NCI-H446 treated with DMSO at 0.1 percent for 48 hours (cell line): ENCODE results near the gene PLEK.

Experiments used
- DNase-seq: peaks from one replicate; lab custom pipeline; 2025; lab: John Stamatoyannopoulos, UW

PLEK gene

GRCh38 chr2:68416081-68416675 lies 51.1 kb downstream of the PLEK start:
- no peak for DNase-seq

- no peak for DNase-seq
Observed at GRCh38 chr2:68417926-68418325, 52.8 kb downstream of the PLEK start.

GRCh38 chr2:68418419-68418818 lies 53.3 kb downstream of the PLEK start:
- DNase-seq: no peak

GRCh38 chr2:68418855-68419254 lies 53.8 kb downstream of the PLEK start:
- DNase-seq: no peak

GRCh38 chr2:68420254-68420910 lies 55.3 kb downstream of the PLEK start:
- no peak for DNase-seq

GRCh38 chr2:68423966-68424650 lies 59.0 kb downstream of the PLEK start:
- DNase-seq: no peak

GRCh38 chr2:68425503-68425902 lies 60.4 kb downstream of the PLEK start:
- DNase-seq: no peak

GRCh38 chr2:68426446-68426845 lies 61.4 kb downstream of the PLEK start:
- DNase-seq: no peak

- DNase-seq: no peak
Observed at GRCh38 chr2:68426848-68427579, 61.9 kb downstream of the PLEK start.

- DNase-seq: no peak
Observed at GRCh38 chr2:68428126-68428525, 63.0 kb downstream of the PLEK start.

- no peak for DNase-seq
Observed at GRCh38 chr2:68428746-68429145, 63.7 kb downstream of the PLEK start.

- DNase-seq: no peak
Observed at GRCh38 chr2:68429311-68429826, 64.3 kb downstream of the PLEK start.

GRCh38 chr2:68431316-68431972 lies 66.4 kb downstream of the PLEK start:
- no peak for DNase-seq

- DNase-seq: no peak
Observed at GRCh38 chr2:68432696-68433658, 67.9 kb downstream of the PLEK start.

- no peak for DNase-seq
Observed at GRCh38 chr2:68434981-68435380, 69.9 kb downstream of the PLEK start.

- no peak for DNase-seq
Observed at GRCh38 chr2:68435615-68436014, 70.5 kb downstream of the PLEK start.

- DNase-seq: no peak
Observed at GRCh38 chr2:68436270-68436669, 71.2 kb downstream of the PLEK start.

- no peak for DNase-seq
Observed at GRCh38 chr2:68438455-68439303, 73.6 kb downstream of the PLEK start.

- DNase-seq: peak; percentile 61
Observed at GRCh38 chr2:68441179-68441993, 76.3 kb downstream of the PLEK start.
